Astrocyte (in vitro differentiated cells and primary cell): ENCODE results near the gene PXDC1.

ENCODE experiments used
- CTCF ChIP-seq: IDR thresholded peaks from 2 replicates; pipeline ENCODE4 v1.5.1; 2011; ENCODE audit warnings: low read depth, mild to moderate bottlenecking, inconsistent platforms, low read length, moderate library complexity; ENCODE audit not compliant: insufficient read depth
- EZH2 ChIP-seq: IDR thresholded peaks from 2 replicates; pipeline ENCODE4 v1.6.1; 2012; ENCODE audit warnings: mild to moderate bottlenecking, low read length, inconsistent platforms; ENCODE audit not compliant: insufficient read depth

DNA sequence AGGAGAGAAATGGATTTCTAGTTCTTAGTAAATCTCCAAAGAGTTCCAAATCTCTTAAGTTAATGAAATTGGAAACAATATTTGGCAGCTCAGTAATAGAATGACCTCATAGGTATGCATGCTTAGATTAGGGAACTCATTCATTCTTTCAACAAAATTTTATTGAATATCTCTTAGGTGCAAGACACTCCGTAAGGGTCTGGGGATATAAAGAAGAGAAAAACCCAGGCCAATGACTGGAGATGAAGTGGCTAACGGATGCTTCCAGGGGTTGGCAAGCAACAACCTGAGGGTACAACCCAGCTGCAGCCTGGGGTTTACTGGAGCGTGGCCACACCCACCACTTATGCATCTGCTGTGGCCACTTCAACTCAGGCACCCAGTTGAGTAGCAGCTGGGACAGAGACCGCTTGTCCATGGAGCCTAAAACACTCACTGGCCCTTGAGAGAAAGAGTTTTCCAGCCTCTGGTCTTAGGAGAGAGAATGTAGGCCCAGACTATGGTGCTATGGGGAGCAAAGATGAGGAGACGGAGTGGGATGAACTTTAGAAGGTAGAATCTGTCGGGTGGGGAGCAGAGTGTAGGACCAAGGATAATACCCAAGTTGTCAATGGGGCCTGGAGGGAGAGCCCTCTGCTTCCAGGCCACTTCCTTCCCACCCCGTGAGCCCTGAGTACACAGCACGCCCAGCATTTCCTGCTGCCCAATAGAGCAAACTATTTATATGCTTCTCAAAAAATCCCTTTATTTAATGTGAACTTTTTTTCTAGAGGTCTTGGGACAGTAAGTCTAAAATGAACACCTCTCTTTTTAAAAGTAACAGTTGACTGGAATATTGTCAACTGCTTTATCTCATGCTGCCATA is 46.8 kb upstream of the PXDC1 start:
- TF ChIP-seq EZH2 = no peak
- TF ChIP-seq CTCF = no peak
